Coronary artery (tissue), 2 donors: ENCODE data around the gene TTC7B.

ENCODE experiments used
- DNase-seq: peaks from one replicate; pipeline ENCODE4 v3.0.0-alpha.2; 2017; ENCODE audit warnings: low spot score
- H3K27ac ChIP-seq, 2 donors: fragments of 200-600 bp; sonication (generic); one replicate each; pipeline ENCODE4 v1.5.1; 2016 to 2019
- H3K4me3 ChIP-seq: fragments of 200-600 bp; sonication (generic); 2 replicates; pipeline ENCODE4 v1.5.1; 2016; ENCODE audit warnings: mild to moderate bottlenecking, moderate library complexity
- CTCF ChIP-seq: fragments of 200-600 bp; sonication (generic); IDR thresholded peaks from one replicate; pipeline ENCODE4 v1.5.1; 2019; ENCODE audit warnings: antibody characterized with exemption

The TTC7B gene

GRCh38 chr14:90498198-90498597 is 318.0 kb downstream of the TTC7B start:
- no peak for DNase-seq
- Histone ChIP-seq H3K27ac (no peak overlapping the region), H3K4me3 (no peak overlapping the region)

GRCh38 chr14:90496379-90496778 is 319.9 kb downstream of the TTC7B start:
- peak; percentile 56 for DNase-seq

More at GRCh38 chr14:90498198-90498597, 318.0 kb downstream of the TTC7B start:
- TF ChIP-seq CTCF, result no peak

GRCh38 chr14:90495357-90496276 is 320.6 kb downstream of the TTC7B start:
- peak; percentile 71 for DNase-seq
- no peak overlapping the region for H3K4me3 ChIP-seq
- no peak overlapping the region for H3K27ac ChIP-seq
- no peak for TF ChIP-seq CTCF

More at GRCh38 chr14:90496379-90496778, 319.9 kb downstream of the TTC7B start:
- Histone ChIP-seq H3K27ac (no peak overlapping the region), H3K4me3 (no peak overlapping the region)
- no peak for TF ChIP-seq CTCF

- Histone ChIP-seq H3K27ac (peak overlapping the region in 1 of 2 donors; percentile 54), H3K4me3 (no peak overlapping the region)
- no peak for TF ChIP-seq CTCF
- DNase-seq, result no peak
These were observed 324.2 kb downstream of the TTC7B start for GRCh38 chr14:90491911-90492531.

GRCh38 chr14:90491221-90491885 is 324.9 kb downstream of the TTC7B start:
- TF ChIP-seq CTCF, result no peak
- H3K4me3 ChIP-seq, result no peak overlapping the region
- peak overlapping the region in 1 of 2 donors; percentile 54 for H3K27ac ChIP-seq

GRCh38 chr14:90490720-90491050 is 325.5 kb downstream of the TTC7B start:
- no peak overlapping the region for H3K27ac ChIP-seq
- TF ChIP-seq CTCF, result no peak
- H3K4me3 ChIP-seq, result no peak overlapping the region
- no peak for DNase-seq

More at GRCh38 chr14:90491221-90491885, 324.9 kb downstream of the TTC7B start:
- peak; percentile 88 for DNase-seq
